SU-DHL-6 (cell line): ENCODE measurements around the gene TMEM179B.
"Not testable (repeated sequence)": the region's sequence is repeated elsewhere in the genome, so short reads cannot be mapped to it uniquely, and the experiment has no call there.

Experiments
- H2AFZ ChIP-seq: fragments of 200-600 bp; sonication (generic); 2 replicates; pipeline ENCODE4 v1.6.1; 2014; ENCODE audit warnings: low read depth, mild to moderate bottlenecking, moderate library complexity, mixed read lengths, antibody characterized with exemption, low read length; ENCODE audit not compliant: severe bottlenecking
- H3F3A ChIP-seq: fragments of 200-600 bp; shearing (Covaris generic); 2 replicates; pipeline ENCODE4 v1.6.0; 2016; ENCODE audit warnings: antibody characterized with exemption, mild to moderate bottlenecking; ENCODE audit not compliant: insufficient read depth
- H3K27ac ChIP-seq: fragments of 200-600 bp; sonication (generic); 2 replicates; pipeline ENCODE4 v1.5.1; 2016; ENCODE audit warnings: low read depth, mild to moderate bottlenecking, low read length, moderate library complexity, mixed read lengths
- H3K27me3 ChIP-seq: fragments of 200-600 bp; sonication (generic), shearing (Covaris generic); 2 replicates; pipeline ENCODE4 v1.6.0; 2014; ENCODE audit warnings: mild to moderate bottlenecking, low read length
- H3K36me3 ChIP-seq: fragments of 200-600 bp; sonication (generic); 2 replicates; pipeline ENCODE4 v1.6.1; 2014; ENCODE audit warnings: mild to moderate bottlenecking, low read length, mixed read lengths
- H3K4me2 ChIP-seq: fragments of 300-600, 200-600 bp; shearing (Covaris generic), sonication (generic); 2 replicates; pipeline ENCODE4 v1.6.0; 2014; ENCODE audit warnings: low read length, low read depth, mild to moderate bottlenecking; ENCODE audit not compliant: poor library complexity, severe bottlenecking
- H3K4me3 ChIP-seq: fragments of 200-600 bp; sonication (generic); 2 replicates; pipeline ENCODE4 v1.5.1; 2014; ENCODE audit warnings: antibody characterized with exemption, low read length, mild to moderate bottlenecking, mixed read lengths; ENCODE audit not compliant: insufficient read depth, poor library complexity, severe bottlenecking
- H3K79me2 ChIP-seq: fragments of 200-600 bp; sonication (generic); 2 replicates; pipeline ENCODE4 v1.6.1; 2014; ENCODE audit warnings: mild to moderate bottlenecking, low read length, moderate library complexity; ENCODE audit not compliant: insufficient read depth
- H3K9ac ChIP-seq: fragments of 200-600 bp; sonication (generic); 2 replicates; pipeline ENCODE4 v1.7.0; 2014; ENCODE audit warnings: mild to moderate bottlenecking, low read length
- H3K9me2 ChIP-seq: fragments of 200-600 bp; sonication (generic); replicated peaks from 2 replicates; pipeline ENCODE4 v1.6.1; 2014; ENCODE audit warnings: low read length; ENCODE audit not compliant: insufficient read depth
- H3K9me3 ChIP-seq: fragments of 200-600 bp; sonication (generic); 2 replicates; pipeline ENCODE4 v1.6.1; 2014; ENCODE audit warnings: low read length, mixed read lengths; ENCODE audit not compliant: insufficient read depth
- H4K20me1 ChIP-seq: fragments of 200-600 bp; sonication (generic); 2 replicates; pipeline ENCODE4 v1.6.1; 2014; ENCODE audit warnings: low read depth, mild to moderate bottlenecking, antibody characterized with exemption, low read length, moderate library complexity, mixed read lengths
- EZH2phosphoT487 ChIP-seq: fragments of 200-600 bp; sonication (generic), shearing (Covaris generic); conservative IDR thresholded peaks from 2 replicates; pipeline ENCODE4 v1.6.1; 2018; ENCODE audit warnings: mild to moderate bottlenecking, antibody characterized with exemption, low read length, moderate library complexity, mixed read lengths
- TF ChIP-seq, protein P1 (sequence below): fragments of 200-600 bp; sonication (generic); IDR thresholded peaks from one replicate; pipeline ENCODE4 v1.5.1; 2017; ENCODE audit warnings: antibody characterized with exemption, mild to moderate bottlenecking, low read length, moderate library complexity; ENCODE audit not compliant: insufficient read depth, poor library complexity, severe bottlenecking

TMEM179B gene

DNA sequence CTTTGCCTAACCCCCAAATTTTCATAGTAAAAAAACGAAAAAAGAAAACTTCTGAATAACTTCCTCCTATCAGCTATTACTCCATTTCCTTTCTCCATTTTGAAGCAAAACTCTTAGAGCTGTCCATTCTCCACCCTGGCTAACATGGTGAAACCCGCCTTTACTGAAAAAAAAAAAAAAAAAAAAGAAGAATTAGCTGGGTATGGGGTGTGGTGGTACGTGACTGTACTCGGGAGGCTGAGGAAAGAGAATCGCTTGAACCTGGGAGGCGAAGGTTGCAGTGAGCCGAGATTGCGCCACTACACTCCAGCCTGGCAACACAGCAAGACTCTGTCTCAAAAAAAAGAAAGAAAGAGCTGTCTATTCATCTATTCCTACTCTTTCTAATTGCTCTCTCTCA is 29.4 kb downstream of the TMEM179B start:
- Histone ChIP-seq H2AFZ (no peak overlapping the region), H4K20me1 (no peaks in the 10 kb centered on the region), H3K9me2 (no peaks in the 10 kb centered on the region), H3K79me2 (no peaks in the 10 kb centered on the region), H3K4me2 (no peak overlapping the region), H3K4me3 (no peak overlapping the region), H3K9me3 (no peaks in the 10 kb centered on the region), H3K9ac (no peak overlapping the region), H3K36me3 (0 out of 2 replicates have a peak, but pooled peaks cover 5% of the 10 kb centered on the region), H3K27ac (no peak overlapping the region), H3K27me3 (no peaks in the 10 kb centered on the region), H3F3A (no peaks in the 10 kb centered on the region)
- TF ChIP-seq, protein P1, sequence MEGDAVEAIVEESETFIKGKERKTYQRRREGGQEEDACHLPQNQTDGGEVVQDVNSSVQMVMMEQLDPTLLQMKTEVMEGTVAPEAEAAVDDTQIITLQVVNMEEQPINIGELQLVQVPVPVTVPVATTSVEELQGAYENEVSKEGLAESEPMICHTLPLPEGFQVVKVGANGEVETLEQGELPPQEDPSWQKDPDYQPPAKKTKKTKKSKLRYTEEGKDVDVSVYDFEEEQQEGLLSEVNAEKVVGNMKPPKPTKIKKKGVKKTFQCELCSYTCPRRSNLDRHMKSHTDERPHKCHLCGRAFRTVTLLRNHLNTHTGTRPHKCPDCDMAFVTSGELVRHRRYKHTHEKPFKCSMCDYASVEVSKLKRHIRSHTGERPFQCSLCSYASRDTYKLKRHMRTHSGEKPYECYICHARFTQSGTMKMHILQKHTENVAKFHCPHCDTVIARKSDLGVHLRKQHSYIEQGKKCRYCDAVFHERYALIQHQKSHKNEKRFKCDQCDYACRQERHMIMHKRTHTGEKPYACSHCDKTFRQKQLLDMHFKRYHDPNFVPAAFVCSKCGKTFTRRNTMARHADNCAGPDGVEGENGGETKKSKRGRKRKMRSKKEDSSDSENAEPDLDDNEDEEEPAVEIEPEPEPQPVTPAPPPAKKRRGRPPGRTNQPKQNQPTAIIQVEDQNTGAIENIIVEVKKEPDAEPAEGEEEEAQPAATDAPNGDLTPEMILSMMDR = no peak
- no peak for TF ChIP-seq EZH2phosphoT487

DNA sequence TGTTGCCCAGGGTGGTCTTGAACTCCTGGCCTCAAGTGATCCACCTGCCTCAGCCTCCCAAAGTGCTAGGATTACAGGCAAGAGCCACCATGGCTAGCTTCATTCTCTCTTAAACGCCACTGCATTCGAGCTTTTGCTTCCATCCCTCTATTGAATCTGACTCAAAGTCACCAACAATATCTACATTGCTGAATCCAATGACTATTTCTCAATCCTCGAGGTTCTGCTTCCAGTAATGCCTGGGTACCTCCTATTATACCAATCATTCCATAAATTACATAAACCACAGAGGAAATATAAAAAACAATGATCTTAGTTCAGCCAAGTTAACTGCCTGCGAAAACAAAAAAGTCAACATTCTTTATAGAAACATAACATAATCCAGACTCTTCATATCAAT is 29.9 kb downstream of the TMEM179B start:
- 0 out of 2 replicates have a peak, but pooled peaks cover 5% of the 10 kb centered on the region for H3K36me3 ChIP-seq
- no peaks in the 10 kb centered on the region for H4K20me1 ChIP-seq
- H3K4me2 ChIP-seq = no peak overlapping the region
- no peaks in the 10 kb centered on the region for H3F3A ChIP-seq
- H3K9ac ChIP-seq = no peak overlapping the region
- TF ChIP-seq, protein P1 = no peak
- TF ChIP-seq EZH2phosphoT487 = no peak
- no peaks in the 10 kb centered on the region for H3K9me3 ChIP-seq
- H3K4me3 ChIP-seq = no peak overlapping the region
- no peaks in the 10 kb centered on the region for H3K9me2 ChIP-seq
- H3K27me3 ChIP-seq = no peaks in the 10 kb centered on the region
- no peak overlapping the region for H2AFZ ChIP-seq
- H3K27ac ChIP-seq = no peak overlapping the region
- H3K79me2 ChIP-seq = no peaks in the 10 kb centered on the region

DNA sequence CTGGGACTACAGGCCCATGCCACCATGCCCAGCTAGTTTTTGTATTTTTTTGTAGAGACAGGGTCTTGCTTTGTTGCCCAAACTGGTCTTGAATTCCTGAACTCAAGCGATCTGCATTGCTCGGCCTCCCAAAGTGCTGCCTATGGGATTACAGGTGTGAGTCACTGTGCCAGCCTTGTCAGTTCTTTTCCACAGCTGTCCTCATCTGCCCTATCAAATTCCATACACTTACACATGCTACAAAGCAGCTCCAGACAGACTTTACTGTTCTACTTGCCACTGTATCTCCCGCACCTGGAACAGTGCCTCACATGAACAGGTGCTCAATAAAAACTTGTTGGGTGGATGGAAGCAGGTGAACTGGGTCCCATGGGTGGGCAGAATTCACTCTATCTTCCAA is 36.5 kb downstream of the TMEM179B start:
- no peaks in the 10 kb centered on the region for H3K27me3 ChIP-seq
- no peak overlapping the region for H3K9ac ChIP-seq
- H3K4me2 ChIP-seq = no peak overlapping the region
- no peaks in the 10 kb centered on the region for H3F3A ChIP-seq
- H3K4me3 ChIP-seq = no peak overlapping the region
- H3K27ac ChIP-seq = no peak overlapping the region
- no peaks in the 10 kb centered on the region for H3K9me3 ChIP-seq
- no peaks in the 10 kb centered on the region for H3K9me2 ChIP-seq
- peaks cover 5% of the 10 kb centered on the region; the same call in 1 of the 2 replicates for H3K79me2 ChIP-seq
- H3K36me3 ChIP-seq = peaks cover 8% of the 10 kb centered on the region; the same call in 1 of the 2 replicates
- H2AFZ ChIP-seq = no peak overlapping the region
- no peak for TF ChIP-seq EZH2phosphoT487
- TF ChIP-seq, protein P1 = no peak
- H4K20me1 ChIP-seq = no peaks in the 10 kb centered on the region

DNA sequence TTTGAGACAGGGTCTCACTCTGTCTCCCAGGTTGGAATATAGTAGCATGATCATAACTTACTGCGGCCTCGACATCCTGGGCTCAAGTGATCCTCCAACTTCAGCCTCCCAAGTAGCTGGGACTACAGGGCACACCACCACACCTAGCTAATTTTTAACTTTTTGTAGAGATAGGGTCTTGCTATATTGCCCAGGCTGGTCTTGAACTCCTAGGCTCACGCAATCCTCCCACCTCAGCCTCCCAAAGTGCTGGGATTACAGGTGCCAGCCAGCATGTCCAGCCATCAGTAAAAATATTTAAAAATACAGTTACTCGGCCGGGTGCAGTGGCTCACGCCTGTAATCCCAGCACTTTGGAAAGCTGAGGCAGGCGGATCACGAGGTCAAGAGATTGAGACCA is 40.9 kb downstream of the TMEM179B start:
- H3K27me3 ChIP-seq, H3K27ac ChIP-seq, H3K9me2 ChIP-seq, H3K9ac ChIP-seq, H3K4me2 ChIP-seq, H3K4me3 ChIP-seq, H4K20me1 ChIP-seq, H3F3A ChIP-seq, H2AFZ ChIP-seq, H3K36me3 ChIP-seq, H3K9me3 ChIP-seq: not testable (repeated sequence)
- H3K79me2 ChIP-seq = peaks cover 28% of the 10 kb centered on the region
